HG02610 (cell line): ENCODE measurements around the gene STAU1.
"Not testable (repeated sequence)": the region's sequence is repeated elsewhere in the genome, so short reads cannot be mapped to it uniquely, and the experiment has no call there.

Source experiments
- ATAC-seq: cut with Tn5 transposase; IDR thresholded peaks from one replicate; pipeline ENCODE4 v1.9.1; 2021; ENCODE audit warnings: mild to moderate bottlenecking, moderate library complexity; ENCODE audit not compliant: unreplicated experiment

The STAU1 gene

DNA sequence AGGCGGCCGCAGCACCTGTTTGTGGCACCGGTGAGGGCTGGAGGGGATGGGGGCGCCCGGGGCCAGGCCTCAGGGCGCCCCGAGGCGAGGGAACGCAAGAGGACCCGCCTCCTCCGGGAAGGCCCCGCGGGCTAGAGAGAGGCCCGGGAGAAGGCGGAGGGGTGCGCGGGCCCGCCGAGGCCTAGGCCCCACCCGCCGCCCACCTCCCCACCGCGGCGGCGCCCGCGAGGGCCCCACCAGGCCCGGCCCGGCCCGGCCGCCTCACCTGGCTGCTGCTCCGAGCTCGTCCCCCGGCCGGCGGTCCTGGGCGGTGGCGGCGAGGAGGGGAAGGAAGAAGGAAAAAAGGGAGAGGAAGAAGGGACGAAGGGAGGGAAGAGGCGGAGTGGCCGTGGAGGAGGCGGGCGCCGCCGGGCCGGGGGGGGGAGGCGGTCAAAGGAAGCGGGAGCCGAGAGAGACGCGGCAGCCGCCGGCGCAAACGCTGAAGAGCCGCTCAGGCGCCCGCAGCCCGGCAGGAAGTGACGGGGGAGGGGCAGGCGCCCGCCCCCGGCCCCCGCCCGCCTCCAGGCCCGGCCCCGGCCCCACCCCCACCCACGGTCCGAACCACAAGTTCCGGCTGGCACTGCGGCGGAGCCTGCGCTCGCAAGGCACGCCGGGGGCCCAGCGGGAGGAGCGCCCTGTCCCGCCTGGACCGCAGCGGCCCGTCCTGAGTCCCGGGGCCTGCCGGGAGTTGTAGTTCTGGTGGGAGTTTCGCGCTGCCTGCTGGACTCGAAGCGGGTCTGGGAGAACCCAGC is at the start of gene STAU1:
TSS of gene STAU1 (minus strand) at position 484 of the 791 bp plus-strand sequence. CDS start 22,133 bp downstream, outside the sequence.
- ATAC-seq: peak; percentile 93

DNA sequence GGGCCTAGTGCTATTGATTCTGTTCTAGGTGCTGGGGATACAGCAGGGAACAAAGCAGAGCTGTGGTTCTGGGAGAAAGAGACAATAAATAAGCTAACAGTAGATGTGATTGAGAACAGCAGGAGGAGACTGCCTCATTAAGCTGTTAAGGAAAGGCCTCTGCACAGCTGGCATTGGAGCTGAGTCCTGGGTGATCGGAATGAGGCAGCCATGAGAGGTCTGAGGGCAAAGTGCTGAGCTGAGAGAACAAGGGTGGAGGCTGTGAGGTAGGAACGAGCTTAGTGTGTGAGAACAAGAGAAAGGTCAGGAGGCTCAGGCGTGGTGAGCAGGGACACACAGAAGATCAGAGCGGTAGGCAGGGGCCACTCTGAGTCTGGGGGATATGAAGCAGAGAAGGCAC is 49.4 kb upstream of the STAU1 start:
- ATAC-seq: no peak

DNA sequence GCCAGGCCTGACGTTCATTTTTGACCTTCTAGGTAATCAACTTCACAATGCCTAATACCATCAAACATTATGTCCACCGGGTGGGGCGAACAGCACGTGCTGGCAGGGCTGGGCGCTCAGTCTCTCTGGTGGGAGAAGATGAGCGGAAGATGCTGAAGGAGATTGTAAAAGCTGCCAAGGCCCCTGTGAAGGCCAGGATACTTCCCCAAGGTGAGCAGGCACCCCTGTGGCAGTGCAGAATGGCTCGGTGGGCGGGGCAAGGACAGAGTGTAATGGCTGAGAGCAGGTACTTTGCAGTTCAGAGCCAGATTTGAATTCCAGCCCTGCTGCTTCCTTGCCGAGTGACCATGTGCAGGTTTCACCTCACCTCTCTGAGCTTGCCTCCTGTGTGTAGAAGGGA is 48.2 kb upstream of the STAU1 start:
- ATAC-seq: no peak

GRCh38 chr20:49234831-49235230 is 46.7 kb upstream of the STAU1 start:
- no peak for ATAC-seq

DNA sequence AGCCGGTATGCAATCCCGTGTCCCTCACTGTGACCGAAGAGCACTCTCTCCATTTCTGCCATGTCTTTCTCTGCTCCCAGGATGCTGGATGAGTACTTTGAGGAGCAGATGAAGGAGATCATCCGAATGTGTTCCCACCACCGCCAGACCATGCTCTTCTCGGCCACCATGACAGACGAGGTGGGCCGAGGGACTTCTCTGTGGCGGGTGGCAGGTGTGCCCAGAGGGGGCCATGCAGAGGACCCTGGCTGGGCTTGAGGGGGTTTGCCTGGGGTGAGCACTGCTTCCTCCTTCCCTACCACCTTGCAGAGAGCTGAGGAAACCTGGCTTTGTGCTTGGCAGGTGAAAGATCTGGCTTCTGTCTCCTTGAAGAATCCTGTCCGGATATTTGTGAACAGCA is 45.1 kb upstream of the STAU1 start:
- no peak for ATAC-seq

GRCh38 chr20:49231471-49231870 is 43.3 kb upstream of the STAU1 start:
- ATAC-seq: no peak

- ATAC-seq: no peak
These were observed 42.5 kb upstream of the STAU1 start for GRCh38 chr20:49230561-49231133.

DNA sequence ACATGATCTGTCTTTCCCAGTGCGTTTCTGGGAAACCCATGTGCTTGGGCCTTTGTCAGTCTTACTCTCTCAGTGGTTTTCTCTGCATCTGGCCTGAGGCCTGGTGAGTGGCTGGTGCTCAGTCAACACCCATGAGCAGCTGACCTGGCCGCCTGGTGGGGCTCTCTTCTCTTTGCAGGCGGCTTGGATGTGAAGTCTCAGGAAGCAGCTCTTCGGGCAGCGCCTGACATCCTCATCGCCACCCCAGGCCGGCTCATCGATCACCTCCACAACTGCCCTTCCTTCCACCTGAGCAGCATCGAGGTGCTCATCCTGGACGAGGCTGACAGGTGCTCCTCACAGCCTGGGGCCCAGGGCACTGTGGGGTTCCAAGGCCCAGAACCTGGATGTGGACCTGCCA is 41.9 kb upstream of the STAU1 start:
- no peak for ATAC-seq

DNA sequence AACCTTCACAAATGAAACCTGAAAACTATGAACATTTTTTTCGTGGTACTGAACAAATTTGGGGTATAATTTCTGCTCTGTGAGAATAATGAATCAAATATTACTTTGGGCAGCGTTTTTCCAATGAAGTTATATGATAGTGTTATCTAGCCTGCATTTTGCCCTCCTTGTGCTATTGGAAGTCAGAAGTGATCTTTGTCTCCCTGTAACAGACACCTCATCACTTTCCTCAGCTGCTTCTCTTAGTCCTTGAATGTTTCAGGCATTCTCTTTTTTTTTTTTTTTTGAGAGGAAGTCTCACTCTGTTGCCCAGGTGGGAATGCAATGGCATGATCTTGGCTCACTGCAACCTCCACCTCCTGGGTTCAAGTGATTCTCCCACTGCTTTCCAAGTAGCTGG is 41.2 kb upstream of the STAU1 start:
- ATAC-seq: no peak

DNA sequence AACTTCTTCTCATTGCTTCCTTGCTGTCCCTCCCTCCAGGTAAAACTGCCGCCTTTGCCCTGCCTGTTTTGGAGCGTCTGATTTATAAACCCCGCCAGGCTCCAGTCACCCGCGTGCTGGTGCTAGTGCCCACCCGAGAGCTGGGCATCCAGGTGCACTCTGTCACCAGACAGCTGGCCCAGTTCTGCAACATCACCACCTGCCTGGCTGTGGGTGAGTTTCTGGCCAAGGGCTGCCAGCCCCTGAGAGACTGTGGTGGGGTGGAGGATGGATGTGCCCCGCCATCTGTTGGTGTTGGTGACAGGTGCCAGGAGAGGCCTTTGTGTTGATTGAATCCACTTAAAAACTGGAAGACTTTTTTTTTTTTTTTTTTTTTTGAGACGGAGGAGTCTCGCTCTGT is 40.5 kb upstream of the STAU1 start:
- ATAC-seq: no peak

- no peak for ATAC-seq
These were observed 37.8 kb upstream of the STAU1 start for GRCh38 chr20:49225896-49226295.

GRCh38 chr20:49219924-49220831 is 32.0 kb upstream of the STAU1 start:
- no peak for ATAC-seq

- peak; percentile 84 for ATAC-seq
These were observed 31.2 kb upstream of the STAU1 start, which contains the start of gene DDX27 for GRCh38 chr20:49219091-49219923. Gene DDX27 (plus strand): TSS chr20:49219416. CDS start chr20:49219449, 33 bp downstream.

GRCh38 chr20:49218739-49219090 is 30.6 kb upstream of the STAU1 start:
- ATAC-seq: not testable (repeated sequence)

- peak; percentile 42 for ATAC-seq
These were observed 29.0 kb upstream of the STAU1 start for GRCh38 chr20:49216991-49217578.

- no peak for ATAC-seq
These were observed 27.1 kb upstream of the STAU1 start for GRCh38 chr20:49215232-49215631.

DNA sequence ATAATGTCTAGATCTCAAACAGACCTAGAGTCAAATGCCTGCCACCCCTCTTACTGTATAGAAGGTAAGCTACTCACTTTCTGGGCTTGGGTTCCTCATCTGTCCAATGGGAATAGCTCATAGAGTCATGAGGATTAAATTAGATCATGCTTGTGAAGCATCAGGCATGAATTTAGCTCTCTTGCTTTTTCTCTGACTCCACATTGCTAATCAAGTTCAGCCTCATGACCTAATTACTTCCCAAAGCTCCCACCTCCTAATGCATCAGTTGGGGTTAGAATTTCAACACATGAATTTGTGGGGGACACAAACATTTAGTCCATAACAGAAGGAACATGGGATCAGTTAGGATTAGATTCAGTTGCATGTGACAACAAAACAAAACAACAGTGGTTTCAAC is 26.4 kb upstream of the STAU1 start:
- no peak for ATAC-seq

DNA sequence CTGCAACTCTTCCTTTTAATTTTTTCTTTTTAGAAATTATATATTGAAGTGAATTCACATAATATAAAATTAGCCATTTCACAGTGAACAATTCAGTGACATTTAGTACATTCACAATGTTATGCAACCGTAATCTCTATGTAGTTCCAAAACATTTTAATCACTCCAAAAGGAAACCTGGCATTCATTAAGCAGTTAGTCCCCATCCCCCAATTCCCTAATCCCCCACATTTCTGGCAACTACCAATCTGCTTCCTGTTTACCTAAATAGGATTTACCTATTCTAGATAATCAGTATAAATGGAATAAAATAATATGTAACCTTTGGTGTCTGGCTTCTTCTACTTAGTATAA is 22.6 kb upstream of the STAU1 start:
- no peak for ATAC-seq

DNA sequence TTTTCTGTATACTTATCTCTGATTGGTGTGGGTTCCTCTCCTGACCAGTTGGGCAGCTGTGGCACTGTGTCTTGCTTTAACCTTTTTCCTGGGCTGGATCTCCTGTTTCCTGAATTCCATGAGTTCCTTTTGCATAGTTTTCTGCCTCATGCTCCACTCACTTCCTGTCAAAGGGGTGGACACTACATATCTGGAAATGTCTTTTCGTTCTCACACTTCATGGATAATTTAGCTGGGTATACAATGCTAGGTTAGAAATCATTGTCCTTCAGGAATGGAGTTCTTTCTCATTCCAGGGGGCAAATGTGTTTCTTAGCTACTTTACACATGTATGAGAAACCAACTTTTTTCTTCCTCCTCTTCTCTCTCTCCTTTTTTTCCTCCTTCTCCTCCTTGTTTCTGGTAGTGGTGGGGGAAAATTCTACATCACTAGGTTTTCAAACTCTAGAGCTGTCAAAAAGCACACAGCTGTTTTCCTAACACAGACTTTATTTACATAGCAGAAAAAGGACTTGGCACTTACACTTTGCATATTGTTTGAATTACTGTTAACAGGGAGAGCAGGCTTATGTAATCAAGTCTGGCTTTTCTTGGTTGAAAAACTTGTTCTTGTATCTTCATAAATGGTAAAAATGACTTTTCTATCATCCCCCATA is 22.1 kb upstream of the STAU1 start:
- ATAC-seq: no peak

- no peak for ATAC-seq
These were observed 18.9 kb upstream of the STAU1 start for GRCh38 chr20:49207076-49207475.
